H1 (cell line): ENCODE data around the gene WSCD2. TPM values are rescaled to one million over a fixed set of nuclear protein-coding genes. Genes with fewer than 3 reads are reported as not detected.

Experiments
- CTCF ChIA-PET: fragments of 300-600 bp; sonication (Branson Sonifier 250); formaldehyde crosslinking; loops from one replicate; lab custom pipeline; 2021; ENCODE audit not compliant: partially characterized antibody; lab: Charles Lee
- POLR2A ChIA-PET: fragments of 300-600 bp; sonication (Branson Sonifier 250); formaldehyde crosslinking; loops from one replicate; lab custom pipeline; 2021; ENCODE audit warnings: inconsistent platforms; ENCODE audit not compliant: partially characterized antibody; lab: Charles Lee
- DNase-seq, 2 experiments: peaks; one replicate each; pipeline versions ENCODE4 v3.0.0 to v3.0.0-alpha.2; 2010 to 2022; ENCODE audit warnings: low spot score in 2 of 2, low read depth in 1 of 2, mixed read lengths in 1 of 2
- FAIRE-seq: peaks from 2 replicates; lab custom pipeline; 2011; peaks lifted over from hg19 to GRCh38; lab: Jason Lieb, UNC
- H2AFZ ChIP-seq: 2 replicates; pipeline ENCODE4 v1.8.1; 2012; ENCODE audit warnings: low read length, inconsistent platforms
- H2AK5ac ChIP-seq: 2 replicates; pipeline ENCODE4 v1.6.1; 2013; ENCODE audit warnings: low read depth, low read length
- H2BK120ac ChIP-seq: replicated peaks from 2 replicates; pipeline ENCODE3; 2013; ENCODE audit warnings: low read depth, low read length, inconsistent platforms
- H2BK12ac ChIP-seq: 2 replicates; pipeline ENCODE4 v1.6.1; 2013; ENCODE audit warnings: low read depth, low read length
- H2BK15ac ChIP-seq: 2 replicates; pipeline ENCODE4 v1.6.1; 2013; ENCODE audit warnings: low read length
- H2BK20ac ChIP-seq: 2 replicates; pipeline ENCODE4 v1.6.1; 2013; ENCODE audit warnings: low read length
- H2BK5ac ChIP-seq: 2 replicates; pipeline ENCODE4 v1.6.1; 2013; ENCODE audit warnings: low read depth, low read length
- H3K14ac ChIP-seq: 2 replicates; pipeline ENCODE4 v1.6.1; 2013; ENCODE audit warnings: inconsistent platforms; ENCODE audit not compliant: insufficient read length
- H3K18ac ChIP-seq: 2 replicates; pipeline ENCODE4 v1.6.1; 2013; ENCODE audit warnings: low read length; ENCODE audit errors: extremely low read depth
- H3K23ac ChIP-seq: 2 replicates; pipeline ENCODE4 v1.6.1; 2013; ENCODE audit warnings: inconsistent platforms; ENCODE audit not compliant: insufficient read length
- H3K23me2 ChIP-seq: 2 replicates; pipeline ENCODE4 v1.6.1; 2013; ENCODE audit warnings: low read depth, low read length
- H3K27ac ChIP-seq: 2 replicates; pipeline ENCODE4 v1.6.1; 2011; ENCODE audit warnings: low read depth, low read length, inconsistent platforms
- H3K27me3 ChIP-seq, 4 experiments: replicated peaks in 1 of 4; 1 replicate in 1 of 4; 2 replicates in 3 of 4; pipeline versions ENCODE4 v1.6.1 to v1.8.1; 2011 to 2013; ENCODE audit warnings: low read length in 3 of 4, mild to moderate bottlenecking in 3 of 4, inconsistent platforms in 2 of 4, mixed read lengths in 2 of 4, moderate library complexity in 1 of 4; ENCODE audit not compliant: control insufficient read depth in 3 of 4, insufficient read depth in 3 of 4; ENCODE audit errors: extremely low read depth in 1 of 4
- H3K36me3 ChIP-seq, 4 experiments: 2 replicates each; pipeline versions ENCODE4 v1.6.1 to v1.8.1; 2011 to 2013; ENCODE audit warnings: mild to moderate bottlenecking in 4 of 4, low read length in 3 of 4, moderate library complexity in 2 of 4, control low read depth in 1 of 4, inconsistent platforms in 1 of 4; ENCODE audit not compliant: insufficient read depth in 4 of 4, control insufficient read depth in 2 of 4
- H3K4ac ChIP-seq: replicated peaks from 2 replicates; pipeline ENCODE3; 2013; ENCODE audit warnings: low read length, low read depth, mixed read lengths, inconsistent platforms; ENCODE audit not compliant: insufficient read length
- H3K4me1 ChIP-seq, 4 experiments: replicated peaks in 1 of 4; 1 replicate in 1 of 4; 2 replicates in 3 of 4; pipeline versions ENCODE4 v1.6.1 to v1.8.1; 2011 to 2013; ENCODE audit warnings: low read length in 3 of 4, inconsistent platforms in 2 of 4, mixed read lengths in 1 of 4; ENCODE audit not compliant: insufficient read depth in 4 of 4, control insufficient read depth in 3 of 4
- H3K4me2 ChIP-seq, 2 experiments: 2 replicates each; pipeline versions ENCODE4 v1.6.1 to v1.8.1; 2011 to 2013; ENCODE audit warnings: low read depth in 2 of 2, low read length in 2 of 2, control low read depth in 1 of 2, inconsistent platforms in 1 of 2, mild to moderate bottlenecking in 1 of 2; ENCODE audit not compliant: insufficient read depth in 1 of 2
- H3K4me3 ChIP-seq, 4 experiments: fragments of 200-600, 300-600 bp in 1 of 4; sonication (generic), shearing (Covaris generic), sonication (Bioruptor Twin) in 1 of 4; 2 replicates each; pipeline versions ENCODE4 v1.5.1 to v1.8.1; 2011 to 2016; ENCODE audit warnings: low read length in 4 of 4, low read depth in 3 of 4, control low read depth in 2 of 4, inconsistent platforms in 2 of 4, mild to moderate bottlenecking in 2 of 4, mixed read lengths in 1 of 4, moderate library complexity in 1 of 4; ENCODE audit not compliant: insufficient read depth in 2 of 4; ENCODE audit errors: extremely low read depth in 1 of 4
- H3K56ac ChIP-seq: replicated peaks from 2 replicates; pipeline ENCODE3; 2013; ENCODE audit warnings: low read depth, mild to moderate bottlenecking, mixed read lengths, low read length, inconsistent platforms; ENCODE audit not compliant: insufficient read length
- H3K79me1 ChIP-seq: 2 replicates; pipeline ENCODE4 v1.6.1; 2013; ENCODE audit warnings: low read depth, low read length, control low read depth
- H3K79me2 ChIP-seq, 2 experiments: 2 replicates each; pipeline versions ENCODE4 v1.6.1 to v1.8.1; 2012 to 2013; ENCODE audit warnings: low read length in 2 of 2, mild to moderate bottlenecking in 2 of 2, inconsistent platforms in 1 of 2; ENCODE audit not compliant: insufficient read depth in 2 of 2, control insufficient read depth in 1 of 2
- H3K9ac ChIP-seq, 4 experiments: replicated peaks in 1 of 4; 1 replicate in 1 of 4; 2 replicates in 3 of 4; pipeline versions ENCODE4 v1.6.1 to v1.8.1; 2011 to 2013; ENCODE audit warnings: low read depth in 3 of 4, low read length in 3 of 4, control low read depth in 2 of 4, mild to moderate bottlenecking in 2 of 4, moderate library complexity in 2 of 4, inconsistent platforms in 1 of 4; ENCODE audit errors: extremely low read depth in 1 of 4
- H3K9me3 ChIP-seq, 2 experiments: 2 replicates each; pipeline versions ENCODE4 v1.6.1 to v1.8.1; 2012 to 2013; ENCODE audit warnings: mild to moderate bottlenecking in 2 of 2, moderate library complexity in 2 of 2, control low read depth in 1 of 2, inconsistent platforms in 1 of 2, low read depth in 1 of 2, low read length in 1 of 2, mixed read lengths in 1 of 2; ENCODE audit not compliant: insufficient read depth in 2 of 2
- H4K20me1 ChIP-seq, 2 experiments: replicated peaks in 1 of 2; 2 replicates each; pipeline versions ENCODE3 to v1.8.1; 2011 to 2013; ENCODE audit warnings: inconsistent platforms in 2 of 2, low read length in 2 of 2, mild to moderate bottlenecking in 1 of 2; ENCODE audit not compliant: insufficient read depth in 2 of 2, control insufficient read depth in 1 of 2
- H4K5ac ChIP-seq: 2 replicates; pipeline ENCODE4 v1.6.1; 2013; ENCODE audit warnings: low read length, low read depth, mixed read lengths, inconsistent platforms; ENCODE audit not compliant: insufficient read length
- H4K8ac ChIP-seq: 2 replicates; pipeline ENCODE4 v1.8.0; 2013; ENCODE audit warnings: mild to moderate bottlenecking, moderate library complexity, low read length, inconsistent platforms; ENCODE audit not compliant: insufficient read depth; ENCODE audit errors: extremely low read depth
- H4K91ac ChIP-seq: replicated peaks from 2 replicates; pipeline ENCODE3; 2013; ENCODE audit warnings: low read length, mixed read lengths, inconsistent platforms; ENCODE audit not compliant: insufficient read length
- ASH2L ChIP-seq: fragments of 200-600, 300-600 bp; sonication (generic); IDR thresholded peaks from one replicate; pipeline ENCODE4 v1.7.1; 2017; ENCODE audit warnings: low read length
- CEBPB ChIP-seq: IDR thresholded peaks from 2 replicates; pipeline ENCODE4 v1.6.1; 2012; ENCODE audit warnings: low read depth, low read length
- EGR1 ChIP-seq: IDR thresholded peaks from 2 replicates; pipeline ENCODE4 v1.6.1; 2011; ENCODE audit warnings: low read depth, low read length, borderline replicate concordance
- FOSL1 ChIP-seq: IDR thresholded peaks from 2 replicates; pipeline ENCODE4 v1.6.1; 2011; ENCODE audit warnings: mild to moderate bottlenecking, low read depth, low read length, moderate library complexity; ENCODE audit not compliant: insufficient read depth
- POLR2AphosphoS5 ChIP-seq: IDR thresholded peaks from 2 replicates; pipeline ENCODE4 v1.6.1; 2011; ENCODE audit warnings: low read depth, low read length
- WGBS, 2 experiments: shearing (Covaris generic) in 1 of 2; methylation state at CpG; one replicate each; pipeline versions ENCODE4 v1.1.6 to v1.1.7; 2013 to 2015; ENCODE audit warnings: low lambda C conversion rate in 2 of 2, mixed read lengths in 2 of 2, inconsistent platforms in 1 of 2, low coverage in 1 of 2, missing lambda C conversion rate in 1 of 2; ENCODE audit not compliant: insufficient replicate concordance in 2 of 2, insufficient coverage in 1 of 2, insufficient read length in 1 of 2; ENCODE audit errors: extremely low coverage in 1 of 2, missing lambda C conversion rate in 1 of 2; 5-methylcytosine and 5-hydroxymethylcytosine counted together
- polyA plus RNA-seq, 7 experiments: library from polyadenylated mRNA; depleted of rRNA in 3 of 7; stranded (reverse) in 5 of 7; unstranded in 2 of 7; fragments of >200 nt in 5 of 7; fragments of 200-250 nt in 2 of 7; gene quantifications; 1 replicate in 5 of 7; 2 replicates in 1 of 7; 4 replicates in 1 of 7; pipeline versions ENCODE4 v1.2.1 to v1.2.3, GENCODE V29; 2011 to 2013; ENCODE audit warnings: missing spikeins in 2 of 7, mixed read lengths in 2 of 7
- total RNA-seq: library from RNA; stranded (reverse); fragmentation: NEBNext Ultra II Directional; extraction: Animal tissue kit (Norgen Biotek cat#: 25700); gene quantifications from 2 replicates; pipeline ENCODE4 v1.2.1, GENCODE V29; 2021

The WSCD2 gene
- total and polyA plus RNA-seq, 2 of the 8 experiments (the other 6 are each of a cell fraction or from before 2014, with no cell fraction given) = 1.3 to 2.2 TPM

- WGBS, 2 experiments = 96% methylated on average over 6 of the region's 6 CpGs; no CpG with 5 or more reads in 1 of the 2 experiments
- CTCF ChIA-PET = interaction anchor here (1.3 to 2.5 kb wide), 5 partner anchors 11 to 185 kb away, joined by 3 to 8 read pairs (median 4); no protein-coding TSS in a partner anchor
- Histone ChIP-seq H2BK20ac (no peak overlapping the region), H3K18ac (no peak overlapping the region), H3K79me2 (no peaks in the 10 kb centered on the region; a peak in 1 of 4 replicates), H3K56ac (no peak overlapping the region), H4K20me1 (no peaks in the 10 kb centered on the region), H2BK15ac (no peak overlapping the region), H2BK120ac (no peak overlapping the region), H4K91ac (no peak overlapping the region), H2BK5ac (no peak overlapping the region), H3K9me3 (no peaks in the 10 kb centered on the region; a peak in 1 of 4 replicates), H3K9ac (no peak overlapping the region), H2AFZ (no peak overlapping the region), H4K5ac (no peak overlapping the region), H3K14ac (no peak overlapping the region), H3K36me3 (no peaks in the 10 kb centered on the region), H2BK12ac (0 out of 2 replicates have a peak overlapping the region, but pooled peaks have one; percentile 11), H3K4me2 (no peak overlapping the region), H3K4me1 (no peaks in the 10 kb centered on the region; a peak in 1 of 7 replicates), H2AK5ac (no peak overlapping the region), H3K23ac (no peak overlapping the region), H3K4me3 (no peak overlapping the region), H3K23me2 (no peaks in the 10 kb centered on the region), H3K27ac (no peak overlapping the region), H3K4ac (no peak overlapping the region), H3K27me3 (no peaks in the 10 kb centered on the region), H3K79me1 (no peaks in the 10 kb centered on the region), H4K8ac (no peak overlapping the region)
- TF ChIP-seq POLR2AphosphoS5 (no peak), CEBPB (no peak), ASH2L (no peak), EGR1 (no peak), FOSL1 (no peak)
- POLR2A ChIA-PET = no interaction called here
- DNase-seq (no peak), FAIRE-seq (no peak)
These were observed 143.1 kb downstream of the WSCD2 start for GRCh38 chr12:108271951-108272872.
